NB4 (cell line): ENCODE measurements around the gene NHEJ1.

ENCODE experiments used
- DNase-seq: peaks from one replicate; pipeline ENCODE4 v3.0.0; 2010; ENCODE audit warnings: low read depth
- H3K4me3 ChIP-seq: one replicate; pipeline ENCODE4 v1.5.1; 2011; ENCODE audit warnings: mild to moderate bottlenecking, low read depth, low read length, moderate library complexity
- CTCF ChIP-seq: IDR thresholded peaks from one replicate; pipeline ENCODE4 v1.5.1; 2012; ENCODE audit warnings: low read depth, low read length
- MAX ChIP-seq: IDR thresholded peaks from 2 replicates; pipeline ENCODE4 v1.6.1; 2011; ENCODE audit warnings: low read depth, low read length
- MYC ChIP-seq: IDR thresholded peaks from 2 replicates; pipeline ENCODE4 v1.6.1; 2011; ENCODE audit warnings: low read depth, low read length
- POLR2A ChIP-seq: IDR thresholded peaks from 2 replicates; pipeline ENCODE4 v1.6.1; 2011; ENCODE audit warnings: mild to moderate bottlenecking; ENCODE audit not compliant: insufficient read length; ENCODE audit errors: extremely low read depth

Gene NHEJ1

GRCh38 chr2:219082332-219082958 lies 78.2 kb downstream of the NHEJ1 start:
- H3K4me3 ChIP-seq = no peak overlapping the region

GRCh38 chr2:219081701-219082331 lies 78.8 kb downstream of the NHEJ1 start:
- no peak overlapping the region for H3K4me3 ChIP-seq
- no peak for DNase-seq
- TF ChIP-seq POLR2A = no peak
- no peak for TF ChIP-seq MAX
- no peak for TF ChIP-seq MYC
- TF ChIP-seq CTCF = no peak

More at GRCh38 chr2:219082332-219082958, 78.2 kb downstream of the NHEJ1 start:
- no peak for TF ChIP-seq MAX
- TF ChIP-seq MYC = no peak
- TF ChIP-seq POLR2A = no peak
- no peak for TF ChIP-seq CTCF
- no peak for DNase-seq

- DNase-seq = no peak
- no peak overlapping the region for H3K4me3 ChIP-seq
- TF ChIP-seq POLR2A (no peak), MAX (no peak), CTCF (no peak), MYC (no peak)
These were observed 79.5 kb downstream of the NHEJ1 start for GRCh38 chr2:219081096-219081495.

GRCh38 chr2:219079417-219079816 lies 81.2 kb downstream of the NHEJ1 start:
- DNase-seq = no peak
- H3K4me3 ChIP-seq = no peak overlapping the region
- TF ChIP-seq MAX (no peak), CTCF (no peak), MYC (no peak), POLR2A (no peak)

- no peak for TF ChIP-seq POLR2A
- TF ChIP-seq MYC = no peak
- no peak overlapping the region for H3K4me3 ChIP-seq
- no peak for DNase-seq
These were observed 81.7 kb downstream of the NHEJ1 start for GRCh38 chr2:219078951-219079350.

GRCh38 chr2:219078126-219078525 lies 82.5 kb downstream of the NHEJ1 start:
- no peak for DNase-seq
- H3K4me3 ChIP-seq = no peak overlapping the region
- no peak for TF ChIP-seq POLR2A
- no peak for TF ChIP-seq MYC
- TF ChIP-seq CTCF = no peak
- no peak for TF ChIP-seq MAX
